H1 (cell line): ENCODE data around the gene MATK. TPM values are rescaled to one million over a fixed set of nuclear protein-coding genes. Genes with fewer than 3 reads are reported as not detected.
A peak's percentile ranks its signal among the peaks of the same experiment; 100 is the strongest.

Experiments used
- CTCF ChIA-PET: fragments of 300-600 bp; sonication (Branson Sonifier 250); formaldehyde crosslinking; loops from one replicate; lab custom pipeline; 2021; ENCODE audit not compliant: partially characterized antibody; lab: Charles Lee
- POLR2A ChIA-PET: fragments of 300-600 bp; sonication (Branson Sonifier 250); formaldehyde crosslinking; loops from one replicate; lab custom pipeline; 2021; ENCODE audit warnings: inconsistent platforms; ENCODE audit not compliant: partially characterized antibody; lab: Charles Lee
- DNase-seq, 2 experiments: peaks; one replicate each; pipeline versions ENCODE4 v3.0.0 to v3.0.0-alpha.2; 2010 to 2022; ENCODE audit warnings: low spot score in 2 of 2, low read depth in 1 of 2, mixed read lengths in 1 of 2
- FAIRE-seq: peaks from 2 replicates; lab custom pipeline; 2011; peaks lifted over from hg19 to GRCh38; lab: Jason Lieb, UNC
- H2AFZ ChIP-seq: 2 replicates; pipeline ENCODE4 v1.8.1; 2012; ENCODE audit warnings: low read length, inconsistent platforms
- H2AK5ac ChIP-seq: 2 replicates; pipeline ENCODE4 v1.6.1; 2013; ENCODE audit warnings: low read depth, low read length
- H2BK120ac ChIP-seq: replicated peaks from 2 replicates; pipeline ENCODE3; 2013; ENCODE audit warnings: low read depth, low read length, inconsistent platforms
- H2BK12ac ChIP-seq: 2 replicates; pipeline ENCODE4 v1.6.1; 2013; ENCODE audit warnings: low read depth, low read length
- H2BK15ac ChIP-seq: 2 replicates; pipeline ENCODE4 v1.6.1; 2013; ENCODE audit warnings: low read length
- H2BK20ac ChIP-seq: 2 replicates; pipeline ENCODE4 v1.6.1; 2013; ENCODE audit warnings: low read length
- H2BK5ac ChIP-seq: 2 replicates; pipeline ENCODE4 v1.6.1; 2013; ENCODE audit warnings: low read depth, low read length
- H3K14ac ChIP-seq: 2 replicates; pipeline ENCODE4 v1.6.1; 2013; ENCODE audit warnings: inconsistent platforms; ENCODE audit not compliant: insufficient read length
- H3K18ac ChIP-seq: 2 replicates; pipeline ENCODE4 v1.6.1; 2013; ENCODE audit warnings: low read length; ENCODE audit errors: extremely low read depth
- H3K23ac ChIP-seq: 2 replicates; pipeline ENCODE4 v1.6.1; 2013; ENCODE audit warnings: inconsistent platforms; ENCODE audit not compliant: insufficient read length
- H3K23me2 ChIP-seq: 2 replicates; pipeline ENCODE4 v1.6.1; 2013; ENCODE audit warnings: low read depth, low read length
- H3K27ac ChIP-seq: 2 replicates; pipeline ENCODE4 v1.6.1; 2011; ENCODE audit warnings: low read depth, low read length, inconsistent platforms
- H3K27me3 ChIP-seq, 4 experiments: replicated peaks in 1 of 4; 1 replicate in 1 of 4; 2 replicates in 3 of 4; pipeline versions ENCODE4 v1.6.1 to v1.8.1; 2011 to 2013; ENCODE audit warnings: low read length in 3 of 4, mild to moderate bottlenecking in 3 of 4, inconsistent platforms in 2 of 4, mixed read lengths in 2 of 4, moderate library complexity in 1 of 4; ENCODE audit not compliant: control insufficient read depth in 3 of 4, insufficient read depth in 3 of 4; ENCODE audit errors: extremely low read depth in 1 of 4
- H3K36me3 ChIP-seq, 4 experiments: 2 replicates each; pipeline versions ENCODE4 v1.6.1 to v1.8.1; 2011 to 2013; ENCODE audit warnings: mild to moderate bottlenecking in 4 of 4, low read length in 3 of 4, moderate library complexity in 2 of 4, control low read depth in 1 of 4, inconsistent platforms in 1 of 4; ENCODE audit not compliant: insufficient read depth in 4 of 4, control insufficient read depth in 2 of 4
- H3K4ac ChIP-seq: replicated peaks from 2 replicates; pipeline ENCODE3; 2013; ENCODE audit warnings: low read length, low read depth, mixed read lengths, inconsistent platforms; ENCODE audit not compliant: insufficient read length
- H3K4me1 ChIP-seq, 4 experiments: replicated peaks in 1 of 4; 1 replicate in 1 of 4; 2 replicates in 3 of 4; pipeline versions ENCODE4 v1.6.1 to v1.8.1; 2011 to 2013; ENCODE audit warnings: low read length in 3 of 4, inconsistent platforms in 2 of 4, mixed read lengths in 1 of 4; ENCODE audit not compliant: insufficient read depth in 4 of 4, control insufficient read depth in 3 of 4
- H3K4me2 ChIP-seq, 2 experiments: 2 replicates each; pipeline versions ENCODE4 v1.6.1 to v1.8.1; 2011 to 2013; ENCODE audit warnings: low read depth in 2 of 2, low read length in 2 of 2, control low read depth in 1 of 2, inconsistent platforms in 1 of 2, mild to moderate bottlenecking in 1 of 2; ENCODE audit not compliant: insufficient read depth in 1 of 2
- H3K4me3 ChIP-seq, 4 experiments: fragments of 200-600, 300-600 bp in 1 of 4; sonication (generic), shearing (Covaris generic), sonication (Bioruptor Twin) in 1 of 4; 2 replicates each; pipeline versions ENCODE4 v1.5.1 to v1.8.1; 2011 to 2016; ENCODE audit warnings: low read length in 4 of 4, low read depth in 3 of 4, control low read depth in 2 of 4, inconsistent platforms in 2 of 4, mild to moderate bottlenecking in 2 of 4, mixed read lengths in 1 of 4, moderate library complexity in 1 of 4; ENCODE audit not compliant: insufficient read depth in 2 of 4; ENCODE audit errors: extremely low read depth in 1 of 4
- H3K56ac ChIP-seq: replicated peaks from 2 replicates; pipeline ENCODE3; 2013; ENCODE audit warnings: low read depth, mild to moderate bottlenecking, mixed read lengths, low read length, inconsistent platforms; ENCODE audit not compliant: insufficient read length
- H3K79me1 ChIP-seq: 2 replicates; pipeline ENCODE4 v1.6.1; 2013; ENCODE audit warnings: low read depth, low read length, control low read depth
- H3K79me2 ChIP-seq, 2 experiments: 2 replicates each; pipeline versions ENCODE4 v1.6.1 to v1.8.1; 2012 to 2013; ENCODE audit warnings: low read length in 2 of 2, mild to moderate bottlenecking in 2 of 2, inconsistent platforms in 1 of 2; ENCODE audit not compliant: insufficient read depth in 2 of 2, control insufficient read depth in 1 of 2
- H3K9ac ChIP-seq, 4 experiments: replicated peaks in 1 of 4; 1 replicate in 1 of 4; 2 replicates in 3 of 4; pipeline versions ENCODE4 v1.6.1 to v1.8.1; 2011 to 2013; ENCODE audit warnings: low read depth in 3 of 4, low read length in 3 of 4, control low read depth in 2 of 4, mild to moderate bottlenecking in 2 of 4, moderate library complexity in 2 of 4, inconsistent platforms in 1 of 4; ENCODE audit errors: extremely low read depth in 1 of 4
- H3K9me3 ChIP-seq, 2 experiments: 2 replicates each; pipeline versions ENCODE4 v1.6.1 to v1.8.1; 2012 to 2013; ENCODE audit warnings: mild to moderate bottlenecking in 2 of 2, moderate library complexity in 2 of 2, control low read depth in 1 of 2, inconsistent platforms in 1 of 2, low read depth in 1 of 2, low read length in 1 of 2, mixed read lengths in 1 of 2; ENCODE audit not compliant: insufficient read depth in 2 of 2
- H4K20me1 ChIP-seq, 2 experiments: replicated peaks in 1 of 2; 2 replicates each; pipeline versions ENCODE3 to v1.8.1; 2011 to 2013; ENCODE audit warnings: inconsistent platforms in 2 of 2, low read length in 2 of 2, mild to moderate bottlenecking in 1 of 2; ENCODE audit not compliant: insufficient read depth in 2 of 2, control insufficient read depth in 1 of 2
- H4K5ac ChIP-seq: 2 replicates; pipeline ENCODE4 v1.6.1; 2013; ENCODE audit warnings: low read length, low read depth, mixed read lengths, inconsistent platforms; ENCODE audit not compliant: insufficient read length
- H4K8ac ChIP-seq: 2 replicates; pipeline ENCODE4 v1.8.0; 2013; ENCODE audit warnings: mild to moderate bottlenecking, moderate library complexity, low read length, inconsistent platforms; ENCODE audit not compliant: insufficient read depth; ENCODE audit errors: extremely low read depth
- H4K91ac ChIP-seq: replicated peaks from 2 replicates; pipeline ENCODE3; 2013; ENCODE audit warnings: low read length, mixed read lengths, inconsistent platforms; ENCODE audit not compliant: insufficient read length
- BCL11A ChIP-seq, 2 experiments: IDR thresholded peaks; one replicate each; pipeline ENCODE4 v1.6.1; 2011; ENCODE audit warnings: low read depth in 2 of 2, low read length in 2 of 2, mild to moderate bottlenecking in 2 of 2
- RAD21 ChIP-seq, 2 experiments: IDR thresholded peaks in 1 of 2; conservative IDR thresholded peaks in 1 of 2; 2 replicates each; pipeline ENCODE4 v1.6.1; 2011; ENCODE audit warnings: low read depth in 2 of 2, low read length in 2 of 2, improper control_type of control experiment in 1 of 2, inconsistent platforms in 1 of 2, mild to moderate bottlenecking in 1 of 2, moderate library complexity in 1 of 2
- SAP30 ChIP-seq: fragments of 300-600 bp; sonication (generic); IDR thresholded peaks from 2 replicates; pipeline ENCODE4 v1.7.1; 2012; ENCODE audit warnings: low read length, moderate library complexity, mild to moderate bottlenecking, inconsistent platforms; ENCODE audit not compliant: insufficient read depth, insufficient replicate concordance
- SP1 ChIP-seq: IDR thresholded peaks from 2 replicates; pipeline ENCODE4 v1.6.1; 2011; ENCODE audit warnings: low read depth, low read length
- WGBS, 2 experiments: shearing (Covaris generic) in 1 of 2; methylation state at CpG; one replicate each; pipeline versions ENCODE4 v1.1.6 to v1.1.7; 2013 to 2015; ENCODE audit warnings: low lambda C conversion rate in 2 of 2, mixed read lengths in 2 of 2, inconsistent platforms in 1 of 2, low coverage in 1 of 2, missing lambda C conversion rate in 1 of 2; ENCODE audit not compliant: insufficient replicate concordance in 2 of 2, insufficient coverage in 1 of 2, insufficient read length in 1 of 2; ENCODE audit errors: extremely low coverage in 1 of 2, missing lambda C conversion rate in 1 of 2; 5-methylcytosine and 5-hydroxymethylcytosine counted together
- polyA plus RNA-seq, 7 experiments: library from polyadenylated mRNA; depleted of rRNA in 3 of 7; stranded (reverse) in 5 of 7; unstranded in 2 of 7; fragments of >200 nt in 5 of 7; fragments of 200-250 nt in 2 of 7; gene quantifications; 1 replicate in 5 of 7; 2 replicates in 1 of 7; 4 replicates in 1 of 7; pipeline versions ENCODE4 v1.2.1 to v1.2.3, GENCODE V29; 2011 to 2013; ENCODE audit warnings: missing spikeins in 2 of 7, mixed read lengths in 2 of 7
- total RNA-seq: library from RNA; stranded (reverse); fragmentation: NEBNext Ultra II Directional; extraction: Animal tissue kit (Norgen Biotek cat#: 25700); gene quantifications from 2 replicates; pipeline ENCODE4 v1.2.1, GENCODE V29; 2021

MATK gene
- total and polyA plus RNA-seq, 2 of the 8 experiments (the other 6 are each of a cell fraction or from before 2014, with no cell fraction given) = 20.5 to 21.4 TPM

DNA sequence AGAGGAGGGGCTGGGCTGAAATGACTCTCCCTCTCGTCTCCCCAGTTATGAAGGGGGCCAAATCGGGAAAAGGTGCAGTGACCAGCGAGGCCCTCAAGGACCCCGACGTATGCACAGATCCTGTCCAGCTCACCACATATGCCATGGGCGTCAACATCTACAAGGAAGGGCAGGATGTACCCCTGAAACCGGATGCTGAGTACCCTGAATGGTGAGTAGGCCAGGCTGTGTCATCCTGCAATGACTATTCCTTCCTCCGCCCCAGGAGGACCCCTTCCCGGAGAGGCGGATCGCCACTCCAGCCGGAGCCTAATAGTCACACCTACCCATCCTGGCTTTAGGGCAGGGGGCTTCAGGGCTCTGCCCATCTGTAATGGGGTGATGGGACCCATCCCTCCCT lies 21.1 kb downstream of the MATK start:
- CTCF ChIA-PET = no interaction called here
- no peak overlapping the region for H3K4me3 ChIP-seq
- no peak overlapping the region for H4K91ac ChIP-seq
- no peak overlapping the region for H3K4ac ChIP-seq
- no peak overlapping the region for H3K18ac ChIP-seq
- H3K23ac ChIP-seq = no peak overlapping the region
- no peaks in the 10 kb centered on the region for H3K27me3 ChIP-seq
- H3K79me2 ChIP-seq = peaks cover 0 to 7% of the 10 kb centered on the region in 2 experiments; a peak in 1 of 4 replicates
- peaks cover 3% of the 10 kb centered on the region; the same call in 1 of the 2 replicates for H3K79me1 ChIP-seq
- H3K9ac ChIP-seq = no peak overlapping the region
- H3K4me1 ChIP-seq = no peaks in the 10 kb centered on the region
- no peak overlapping the region for H2AK5ac ChIP-seq
- TF ChIP-seq SP1 (no peak), BCL11A (IDR thresholded peaks at IDR 0.05; ENCODE audit: low read depth in 2 of 2, low read length in 2 of 2) (no peak), RAD21 (IDR thresholded peaks at IDR 0.05 in 1 of 2, conservative IDR thresholded peaks at IDR 0.05 in 1 of 2; ENCODE audit: low read depth in 2 of 2, low read length in 2 of 2) (no peak), SAP30 (no peak)
- H2BK120ac ChIP-seq = no peak overlapping the region
- no peak overlapping the region for H2BK20ac ChIP-seq
- 97% methylated on average over 10 of the region's 12 CpGs; no CpG with 5 or more reads in 1 of the 2 experiments for WGBS, 2 experiments
- no peak overlapping the region for H3K4me2 ChIP-seq
- H4K5ac ChIP-seq = no peak overlapping the region
- H3K9me3 ChIP-seq = no peaks in the 10 kb centered on the region
- FAIRE-seq = no peak
- peak overlapping the region; percentile 79; the same call in 1 of the 2 replicates for H4K8ac ChIP-seq
- no peak overlapping the region for H2AFZ ChIP-seq
- no peak for DNase-seq
- no peak overlapping the region for H3K27ac ChIP-seq
- H4K20me1 ChIP-seq = peaks cover 0 to 11% of the 10 kb centered on the region in 2 experiments
- no peak overlapping the region for H3K56ac ChIP-seq
- H3K14ac ChIP-seq = no peak overlapping the region
- H3K23me2 ChIP-seq = peaks cover 5% of the 10 kb centered on the region
- no peak overlapping the region for H2BK15ac ChIP-seq
- no peak overlapping the region for H2BK12ac ChIP-seq
- POLR2A ChIA-PET = interaction anchor here (0.7 kb wide), 1 partner anchor 860 kb away, joined by 3 read pairs; no protein-coding TSS in a partner anchor
- H2BK5ac ChIP-seq = no peak overlapping the region
- peaks cover 0 to 8% (median 3%) of the 10 kb centered on the region in 4 experiments; a peak in 6 of 8 replicates for H3K36me3 ChIP-seq
